Measurements from ENCODE around the gene DHX15.

- TF ChIP-seq POLR2A (IDR thresholded peaks at IDR 0.05; ENCODE audit: low read length): no peak
- no peak for TF ChIP-seq GATA1 (IDR thresholded peaks at IDR 0.05; ENCODE audit: low read depth, low read length)
These were observed 64.7 kb downstream of the DHX15 start for GRCh38 chr4:24519649-24520048.
